GM20431 (cell line): ENCODE data around the gene F7.

Experiments
- in situ Hi-C: fragments of 300-500 bp; cut with MseI, MboI; formaldehyde crosslinking; loops from one replicate; pipeline ENCODE4 v1.15.0; 2020; ENCODE audit warnings: low sequenced_read_pairs; ENCODE audit not compliant: unreplicated experiment

Gene F7

GRCh38 chr13:113114511-113115362 is 9.1 kb downstream of the F7 start:
- in situ Hi-C loops, result no loop called here

- in situ Hi-C loops, result no loop called here
Observed at GRCh38 chr13:113115363-113116205, 10.0 kb downstream of the F7 start.

GRCh38 chr13:113116206-113116800 is 10.7 kb downstream of the F7 start:
- in situ Hi-C loops, result no loop called here

GRCh38 chr13:113116871-113117271 is 11.3 kb downstream of the F7 start:
- in situ Hi-C loops, result no loop called here

- in situ Hi-C loops, result no loop called here
Observed at GRCh38 chr13:113117335-113117872, 11.8 kb downstream of the F7 start.

- in situ Hi-C loops, result no loop called here
Observed at GRCh38 chr13:113117911-113118260, 12.3 kb downstream of the F7 start.

- in situ Hi-C loops, result no loop called here
Observed at GRCh38 chr13:113118261-113119021, 12.8 kb downstream of the F7 start.

GRCh38 chr13:113119166-113119821 is 13.7 kb downstream of the F7 start:
- in situ Hi-C loops, result no loop called here

GRCh38 chr13:113119822-113120189 is 14.2 kb downstream of the F7 start:
- in situ Hi-C loops, result no loop called here

- in situ Hi-C loops, result no loop called here
Observed at GRCh38 chr13:113120300-113121182, 14.9 kb downstream of the F7 start.

- in situ Hi-C loops, result no loop called here
Observed at GRCh38 chr13:113121183-113121927, 15.8 kb downstream of the F7 start.

- in situ Hi-C loops, result no loop called here
Observed at GRCh38 chr13:113121928-113122471, 16.4 kb downstream of the F7 start.

- in situ Hi-C loops, result no loop called here
Observed at GRCh38 chr13:113122550-113123225, 17.1 kb downstream of the F7 start, which contains the start of gene F10. Gene F10 (plus strand): TSS chr13:113122799. CDS start chr13:113122856, 57 bp downstream.

- in situ Hi-C loops, result no loop called here
Observed at GRCh38 chr13:113123226-113124201, 17.9 kb downstream of the F7 start.

GRCh38 chr13:113124211-113124970 is 18.8 kb downstream of the F7 start:
- in situ Hi-C loops, result no loop called here
